Hepatocyte (in vitro differentiated cells): Measurements from ENCODE around the gene DNLZ.

ENCODE experiments used
- CTCF ChIP-seq: fragments of 200-600 bp; sonication (generic); IDR thresholded peaks from 2 replicates; pipeline ENCODE4 v1.5.1; 2016; ENCODE audit warnings: antibody characterized with exemption, mild to moderate bottlenecking; ENCODE audit not compliant: poor library complexity
- EZH2 ChIP-seq: fragments of 200-600 bp; sonication (generic); IDR thresholded peaks from 2 replicates; pipeline ENCODE4 v1.6.1; 2016; ENCODE audit warnings: antibody characterized with exemption, mild to moderate bottlenecking, borderline replicate concordance
- EZH2phosphoT487 ChIP-seq: fragments of 200-600 bp; sonication (generic); IDR thresholded peaks from one replicate; pipeline ENCODE4 v1.6.1; 2018; ENCODE audit warnings: antibody characterized with exemption, mild to moderate bottlenecking, low read depth, moderate library complexity; ENCODE audit not compliant: unreplicated experiment, severe bottlenecking

- no peak for TF ChIP-seq CTCF
- no peak for TF ChIP-seq EZH2phosphoT487
- TF ChIP-seq EZH2, result no peak
Observed at GRCh38 chr9:136371533-136371880, 8.0 kb upstream of the DNLZ start.
